ENCODE data around the gene CKM. TPM values are rescaled to one million over a fixed set of nuclear protein-coding genes. Genes with fewer than 3 reads are reported as not detected.
A peak's percentile ranks its signal among the peaks of the same experiment; 100 is the strongest.

The CKM gene
- total and polyA plus RNA-seq, 3 experiments from 2014 or later: 0.13 TPM; not detected in 2

DNA sequence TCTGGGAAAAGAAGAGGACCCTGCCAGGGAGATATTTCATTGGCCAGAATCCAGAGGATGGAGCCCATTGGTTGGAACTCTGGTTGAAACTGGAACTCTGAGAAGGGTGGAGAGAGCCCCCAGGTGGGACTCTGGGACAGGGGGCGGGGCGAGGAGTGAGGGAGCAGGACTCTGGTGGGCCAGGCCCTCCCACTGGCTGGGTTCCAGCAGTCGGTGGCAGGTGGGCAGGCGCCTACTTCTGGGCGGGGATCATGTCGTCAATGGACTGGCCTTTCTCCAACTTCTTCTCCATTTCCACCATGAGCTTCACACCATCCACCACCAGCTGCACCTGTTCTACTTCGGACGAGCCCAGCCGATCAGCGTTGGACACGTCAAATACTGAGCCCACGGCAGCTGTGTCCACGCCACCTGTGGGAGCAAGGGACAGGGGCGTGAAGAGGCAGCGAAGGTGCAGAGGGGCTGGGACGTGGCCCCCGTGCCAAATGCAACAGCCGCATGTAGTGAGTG, 16.1 kb downstream of the CKM start:
- DNase-seq: no peak
- Mint-ChIP-seq H3K27ac (no peak overlapping the region), H3K36me3 (peaks cover 2 to 11% (median 3%) of the 10 kb centered on the region in 3 donors), H3K4me1 (peaks cover 0 to 2% (median 0%) of the 10 kb centered on the region in 3 donors), H3K9me3 (no peaks in the 10 kb centered on the region), H3K27me3 (peaks cover 0 to 2% of the 10 kb centered on the region in 2 donors), H3K4me3 (no peak overlapping the region)
- no peaks in the 10 kb centered on the region for H3K9me3 ChIP-seq (ENCODE audit: low read length)
- H3K36me3 ChIP-seq (ENCODE audit: insufficient read depth, low read length): no peaks in the 10 kb centered on the region
- H3K4me3 ChIP-seq (ENCODE audit: low read length): no peak overlapping the region
- ChIA-PET CTCF (no interaction called here), POLR2A (no interaction called here)
- no peaks in the 10 kb centered on the region for H3K27me3 ChIP-seq (ENCODE audit: insufficient read depth, low read length, poor library complexity, severe bottlenecking)
- H3K4me1 ChIP-seq (ENCODE audit: insufficient read depth, low read length): no peaks in the 10 kb centered on the region
- H3K27ac ChIP-seq (ENCODE audit: low read depth, low read length): no peak overlapping the region

DNA sequence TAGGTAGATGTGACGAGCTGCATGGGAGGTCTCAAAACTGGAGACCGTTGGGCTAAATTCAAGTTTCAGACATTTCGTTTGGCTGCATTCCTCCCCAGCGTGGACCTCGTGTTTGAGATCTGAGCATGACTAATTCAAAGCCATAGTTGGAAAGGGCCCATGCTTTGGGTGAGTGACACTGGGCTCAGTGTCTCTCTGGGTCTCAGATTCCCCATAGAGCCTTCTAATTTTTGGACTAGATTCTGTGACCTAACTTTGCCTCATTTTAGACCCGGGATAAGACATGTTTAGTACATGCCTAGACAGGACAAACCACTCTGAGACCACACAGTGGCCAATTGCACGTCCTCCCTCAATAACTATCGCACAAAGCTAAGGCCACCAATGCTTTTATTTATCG, 16.6 kb downstream of the CKM start:
- Mint-ChIP-seq H3K36me3 (peaks cover 2 to 11% (median 3%) of the 10 kb centered on the region in 3 donors), H3K27ac (peak overlapping the region in 1 of 8 donors; percentile 85), H3K4me3 (no peak overlapping the region), H3K4me1 (peaks cover 0 to 2% (median 0%) of the 10 kb centered on the region in 3 donors), H3K27me3 (peaks cover 0 to 2% of the 10 kb centered on the region in 2 donors), H3K9me3 (no peaks in the 10 kb centered on the region)
- POLR2A ChIA-PET: no interaction called here
- H3K4me1 ChIP-seq (ENCODE audit: insufficient read depth, low read length): no peaks in the 10 kb centered on the region
- H3K9me3 ChIP-seq (ENCODE audit: low read length): no peaks in the 10 kb centered on the region
- H3K27me3 ChIP-seq (ENCODE audit: insufficient read depth, low read length, poor library complexity, severe bottlenecking): no peaks in the 10 kb centered on the region
- no peak overlapping the region for H3K4me3 ChIP-seq (ENCODE audit: low read length)
- no peak for DNase-seq
- CTCF ChIA-PET: no interaction called here
- H3K36me3 ChIP-seq (ENCODE audit: insufficient read depth, low read length): no peaks in the 10 kb centered on the region
- H3K27ac ChIP-seq (ENCODE audit: low read depth, low read length): no peak overlapping the region

DNA sequence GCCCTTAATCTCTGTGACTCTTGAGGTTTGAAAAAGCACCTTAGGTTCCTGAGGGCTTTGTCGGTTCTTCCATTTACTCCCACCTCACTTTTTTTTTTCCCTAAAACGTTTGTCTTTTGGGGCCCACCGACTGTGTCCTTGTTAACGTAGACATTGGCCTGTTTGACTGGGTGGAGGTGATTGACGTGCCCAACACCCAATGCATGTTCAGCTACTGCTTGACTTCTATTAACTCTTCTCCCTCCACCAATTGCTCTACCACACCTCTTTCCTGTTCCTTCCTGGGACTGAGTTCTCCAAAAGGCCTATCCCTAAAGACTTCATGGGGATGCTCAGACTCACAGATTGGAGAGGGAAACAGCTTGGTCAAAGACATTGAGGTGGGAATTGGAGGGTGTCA, 17.3 kb downstream of the CKM start:
- ChIA-PET CTCF (no interaction called here), POLR2A (no interaction called here)
- peaks cover 0 to 2% of the 10 kb centered on the region in 2 donors for H3K27me3 Mint-ChIP-seq
- Histone ChIP-seq H3K27me3 (ENCODE audit: insufficient read depth, low read length, poor library complexity, severe bottlenecking) (no peaks in the 10 kb centered on the region), H3K9me3 (ENCODE audit: low read length) (no peaks in the 10 kb centered on the region), H3K4me1 (ENCODE audit: insufficient read depth, low read length) (no peaks in the 10 kb centered on the region), H3K4me3 (ENCODE audit: low read length) (no peak overlapping the region), H3K36me3 (ENCODE audit: insufficient read depth, low read length) (no peaks in the 10 kb centered on the region), H3K27ac (ENCODE audit: low read depth, low read length) (no peak overlapping the region)
- no peak overlapping the region for H3K27ac Mint-ChIP-seq
- peaks cover 2 to 16% (median 3%) of the 10 kb centered on the region in 3 donors for H3K36me3 Mint-ChIP-seq
- peaks cover 0 to 2% (median 0%) of the 10 kb centered on the region in 3 donors for H3K4me1 Mint-ChIP-seq
- H3K9me3 Mint-ChIP-seq: no peaks in the 10 kb centered on the region
- no peak for DNase-seq
- H3K4me3 Mint-ChIP-seq: no peak overlapping the region

DNA sequence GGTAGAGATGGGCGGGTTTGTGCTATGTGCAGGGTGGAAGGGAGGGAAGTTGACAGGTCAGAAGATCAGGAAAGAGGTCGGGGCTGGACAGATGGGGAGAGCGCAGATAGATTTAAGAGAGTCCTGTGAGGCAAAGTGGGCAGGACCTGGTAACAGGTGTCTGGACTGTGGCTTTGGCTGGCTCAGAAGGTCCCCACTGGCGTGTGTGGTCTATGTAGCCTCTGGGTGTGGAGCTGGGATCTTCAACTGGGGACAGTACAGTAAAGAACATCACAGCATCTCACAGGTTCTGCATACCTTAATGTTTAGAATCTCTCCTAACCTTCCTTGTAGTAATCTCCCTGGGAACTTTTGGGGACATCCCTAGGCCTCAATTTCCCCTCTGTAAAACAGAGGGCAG, 17.7 kb downstream of the CKM start:
- Histone ChIP-seq H3K36me3 (ENCODE audit: insufficient read depth, low read length) (no peaks in the 10 kb centered on the region), H3K27ac (ENCODE audit: low read depth, low read length) (no peak overlapping the region), H3K4me3 (ENCODE audit: low read length) (no peak overlapping the region), H3K27me3 (ENCODE audit: insufficient read depth, low read length, poor library complexity, severe bottlenecking) (no peaks in the 10 kb centered on the region), H3K9me3 (ENCODE audit: low read length) (no peaks in the 10 kb centered on the region), H3K4me1 (ENCODE audit: insufficient read depth, low read length) (no peaks in the 10 kb centered on the region)
- H3K27me3 Mint-ChIP-seq: peaks cover 0 to 2% of the 10 kb centered on the region in 2 donors
- H3K4me1 Mint-ChIP-seq: peaks cover 0 to 2% (median 0%) of the 10 kb centered on the region in 3 donors
- H3K9me3 Mint-ChIP-seq: no peaks in the 10 kb centered on the region
- CTCF ChIA-PET: no interaction called here
- H3K36me3 Mint-ChIP-seq: peaks cover 4 to 18% (median 6%) of the 10 kb centered on the region in 3 donors
- DNase-seq: no peak
- H3K4me3 Mint-ChIP-seq: peak overlapping the region in 1 of 7 donors; percentile 44
- POLR2A ChIA-PET: no interaction called here
- H3K27ac Mint-ChIP-seq: peak overlapping the region in 4 of 8 donors; percentile 12 to 80 (median 49)

DNA sequence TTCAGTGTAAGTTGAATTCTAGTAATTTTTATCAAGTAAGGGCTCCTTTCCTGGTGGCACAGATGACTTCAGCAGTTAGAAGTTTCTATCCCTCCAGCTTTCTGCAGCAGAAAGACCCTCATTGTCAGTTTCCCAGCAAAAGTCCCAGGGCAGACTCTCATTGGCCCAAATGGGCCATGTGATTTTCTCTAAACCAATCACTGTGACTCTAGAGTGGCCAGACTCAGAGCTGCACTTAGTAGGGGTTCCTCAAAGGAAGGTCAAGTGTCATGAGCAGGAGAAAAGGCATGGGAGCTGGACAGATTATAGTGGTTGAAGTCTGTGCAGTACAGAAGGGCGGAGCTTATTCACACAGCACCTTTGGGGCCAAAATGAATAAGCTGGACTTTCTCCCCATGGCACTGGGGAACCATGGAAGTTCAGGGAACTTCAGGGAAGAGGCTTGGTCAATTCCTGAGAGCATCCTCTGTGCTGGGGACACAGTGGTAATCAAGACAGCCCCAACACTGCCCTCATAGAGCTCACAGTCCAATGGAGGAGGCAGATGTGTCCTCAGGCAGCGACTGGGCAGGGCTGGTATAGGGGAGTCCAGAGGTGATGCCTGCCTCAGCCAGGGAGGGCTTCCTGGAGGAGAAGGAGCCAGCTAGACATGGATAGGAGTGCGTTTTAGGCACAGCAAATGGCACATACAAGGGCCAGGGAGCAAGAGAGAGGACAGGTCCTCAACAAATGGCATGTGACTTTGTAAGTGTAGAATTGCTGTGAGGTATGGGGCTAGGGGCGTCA, 18.3 kb downstream of the CKM start:
- H3K27ac Mint-ChIP-seq: peak overlapping the region in 3 of 8 donors; percentile 30 to 80 (median 54)
- H3K27me3 Mint-ChIP-seq: peaks cover 0 to 2% of the 10 kb centered on the region in 2 donors
- peak overlapping the region in 1 of 7 donors; percentile 44 for H3K4me3 Mint-ChIP-seq
- Histone ChIP-seq H3K9me3 (ENCODE audit: low read length) (no peaks in the 10 kb centered on the region), H3K27me3 (ENCODE audit: insufficient read depth, low read length, poor library complexity, severe bottlenecking) (no peaks in the 10 kb centered on the region), H3K36me3 (ENCODE audit: insufficient read depth, low read length) (no peaks in the 10 kb centered on the region), H3K4me3 (ENCODE audit: low read length) (no peak overlapping the region), H3K4me1 (ENCODE audit: insufficient read depth, low read length) (no peaks in the 10 kb centered on the region), H3K27ac (ENCODE audit: low read depth, low read length) (no peak overlapping the region)
- peaks cover 0 to 2% (median 0%) of the 10 kb centered on the region in 3 donors for H3K4me1 Mint-ChIP-seq
- H3K9me3 Mint-ChIP-seq: no peaks in the 10 kb centered on the region
- ChIA-PET POLR2A (no interaction called here), CTCF (no interaction called here)
- no peak for DNase-seq
- peaks cover 6 to 25% (median 6%) of the 10 kb centered on the region in 3 donors for H3K36me3 Mint-ChIP-seq

DNA sequence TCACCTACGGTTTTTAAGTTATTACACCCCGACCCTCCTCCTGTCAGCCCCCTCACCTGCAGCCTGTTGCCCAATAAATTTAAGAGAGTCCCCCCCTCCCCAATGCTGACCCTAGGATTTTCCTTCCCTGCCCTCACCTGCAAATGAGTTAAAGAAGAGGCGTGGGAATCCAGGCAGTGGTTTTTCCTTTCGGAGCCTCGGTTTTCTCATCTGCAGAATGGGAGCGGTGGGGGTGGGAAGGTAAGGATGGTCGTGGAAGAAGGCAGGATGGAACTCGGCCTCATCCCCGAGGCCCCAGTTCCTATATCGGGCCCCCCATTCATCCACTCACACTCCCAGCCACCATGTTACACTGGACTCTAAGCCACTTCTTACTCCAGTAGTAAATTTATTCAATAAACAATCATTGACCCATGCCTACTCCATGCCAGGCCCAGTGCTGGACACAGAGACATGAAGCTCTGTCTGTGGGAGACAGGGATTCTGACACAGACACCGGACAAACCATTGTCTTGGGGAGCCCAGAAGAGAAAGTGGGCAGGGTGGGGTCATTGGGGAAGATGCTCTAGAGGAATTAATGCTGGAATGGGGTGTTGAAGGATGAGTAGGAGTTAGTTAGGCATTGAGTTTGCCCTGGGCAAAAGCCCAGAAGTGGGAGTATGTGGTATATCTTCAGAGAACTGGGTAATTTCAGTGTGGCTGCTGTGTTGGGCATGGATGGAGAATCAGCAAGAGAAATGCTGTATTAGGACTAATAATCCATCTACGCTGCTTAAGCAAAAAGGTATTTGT, 19.2 kb downstream of the CKM start:
- peaks cover 0 to 2% of the 10 kb centered on the region in 2 donors for H3K27me3 Mint-ChIP-seq
- no peak overlapping the region for H3K4me3 ChIP-seq (ENCODE audit: low read length)
- H3K4me1 ChIP-seq (ENCODE audit: insufficient read depth, low read length): no peaks in the 10 kb centered on the region
- peak overlapping the region in 1 of 8 donors; percentile 33 for H3K27ac Mint-ChIP-seq
- no peaks in the 10 kb centered on the region for H3K36me3 ChIP-seq (ENCODE audit: insufficient read depth, low read length)
- H3K27me3 ChIP-seq (ENCODE audit: insufficient read depth, low read length, poor library complexity, severe bottlenecking): no peaks in the 10 kb centered on the region
- no peak overlapping the region for H3K27ac ChIP-seq (ENCODE audit: low read depth, low read length)
- H3K36me3 Mint-ChIP-seq: peaks cover 6 to 33% (median 8%) of the 10 kb centered on the region in 3 donors
- POLR2A ChIA-PET: no interaction called here
- peaks cover 0 to 2% (median 0%) of the 10 kb centered on the region in 3 donors for H3K4me1 Mint-ChIP-seq
- no peak for DNase-seq
- no peaks in the 10 kb centered on the region for H3K9me3 ChIP-seq (ENCODE audit: low read length)
- no peaks in the 10 kb centered on the region for H3K9me3 Mint-ChIP-seq
- CTCF ChIA-PET: no interaction called here
- H3K4me3 Mint-ChIP-seq: no peak overlapping the region

DNA sequence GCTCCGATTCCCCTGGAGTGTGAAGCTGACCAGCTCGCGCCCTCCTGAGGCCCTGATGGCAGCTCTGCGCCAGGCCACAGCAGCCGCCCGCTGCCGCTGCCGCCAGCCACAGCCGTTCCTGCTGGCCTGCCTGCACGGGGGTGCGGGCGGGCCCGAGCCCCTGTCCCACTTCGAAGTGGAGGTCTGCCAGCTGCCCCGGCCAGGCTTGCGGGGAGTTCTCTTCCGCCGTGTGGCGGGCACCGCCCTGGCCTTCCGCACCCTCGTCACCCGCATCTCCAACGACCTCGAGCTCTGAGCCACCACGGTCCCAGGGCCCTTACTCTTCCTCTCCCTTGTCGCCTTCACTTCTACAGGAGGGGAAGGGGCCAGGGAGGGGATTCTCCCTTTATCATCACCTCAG, 20.3 kb downstream of the CKM start:
- CTCF ChIA-PET: no interaction called here
- H3K36me3 Mint-ChIP-seq: peaks cover 6 to 39% (median 10%) of the 10 kb centered on the region in 3 donors
- DNase-seq: no peak

DNA sequence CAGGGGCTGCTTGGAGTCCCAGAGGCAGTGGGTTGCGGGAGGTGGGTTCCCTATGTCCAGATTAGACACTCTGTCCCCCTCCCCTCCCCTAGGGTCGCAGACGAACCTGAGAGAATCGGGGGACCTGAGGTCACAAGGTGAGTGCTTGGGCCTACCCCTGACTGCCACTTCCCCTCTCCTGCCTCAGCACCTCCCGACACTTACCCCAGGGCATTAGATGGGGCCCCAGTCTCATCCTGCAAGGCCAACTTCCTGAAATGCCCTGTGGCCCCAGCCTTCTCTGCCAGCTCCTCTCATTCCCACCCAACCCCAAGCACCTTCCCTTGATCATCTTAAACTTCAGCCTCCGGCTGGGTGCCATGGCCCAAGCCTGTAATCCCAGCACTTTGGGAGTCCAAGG, 23.0 kb downstream of the CKM start:
- ChIA-PET CTCF (no interaction called here), POLR2A (no interaction called here)
- Histone ChIP-seq H3K27ac (ENCODE audit: low read depth, low read length) (no peak overlapping the region), H3K4me1 (ENCODE audit: insufficient read depth, low read length) (no peaks in the 10 kb centered on the region), H3K27me3 (ENCODE audit: insufficient read depth, low read length, poor library complexity, severe bottlenecking) (no peaks in the 10 kb centered on the region), H3K9me3 (ENCODE audit: low read length) (no peaks in the 10 kb centered on the region), H3K4me3 (ENCODE audit: low read length) (no peak overlapping the region), H3K36me3 (ENCODE audit: insufficient read depth, low read length) (no peaks in the 10 kb centered on the region)
- peaks cover 10 to 58% (median 17%) of the 10 kb centered on the region in 3 donors for H3K36me3 Mint-ChIP-seq
- no peak for DNase-seq
- H3K27me3 Mint-ChIP-seq: peaks cover 0 to 2% of the 10 kb centered on the region in 2 donors
- H3K9me3 Mint-ChIP-seq: no peaks in the 10 kb centered on the region
- peaks cover 0 to 2% (median 0%) of the 10 kb centered on the region in 3 donors for H3K4me1 Mint-ChIP-seq
- no peak overlapping the region for H3K4me3 Mint-ChIP-seq
- no peak overlapping the region for H3K27ac Mint-ChIP-seq

More for the DNA sequence above, 20.3 kb downstream of the CKM start:
- no peaks in the 10 kb centered on the region for H3K4me1 ChIP-seq (ENCODE audit: insufficient read depth, low read length)
- POLR2A ChIA-PET: no interaction called here
- Mint-ChIP-seq H3K4me3 (no peak overlapping the region), H3K27ac (no peak overlapping the region), H3K9me3 (no peaks in the 10 kb centered on the region), H3K4me1 (peaks cover 0 to 2% (median 0%) of the 10 kb centered on the region in 3 donors), H3K27me3 (peaks cover 0 to 2% of the 10 kb centered on the region in 2 donors)
- no peaks in the 10 kb centered on the region for H3K27me3 ChIP-seq (ENCODE audit: insufficient read depth, low read length, poor library complexity, severe bottlenecking)
- no peak overlapping the region for H3K27ac ChIP-seq (ENCODE audit: low read depth, low read length)
- H3K4me3 ChIP-seq (ENCODE audit: low read length): no peak overlapping the region
- H3K9me3 ChIP-seq (ENCODE audit: low read length): no peaks in the 10 kb centered on the region
- H3K36me3 ChIP-seq (ENCODE audit: insufficient read depth, low read length): no peaks in the 10 kb centered on the region

Measured in CD8-positive, alpha-beta memory T cell (primary cell).